GM18517 (cell line): ENCODE measurements around the gene SLC15A1.
"Not testable (repeated sequence)": the region's sequence is repeated elsewhere in the genome, so short reads cannot be mapped to it uniquely, and the experiment has no call there.

Source experiments
- ATAC-seq: cut with Tn5 transposase; IDR thresholded peaks from one replicate; pipeline ENCODE4 v1.9.1; 2021; ENCODE audit warnings: mild to moderate bottlenecking, moderate library complexity; ENCODE audit not compliant: unreplicated experiment

SLC15A1 gene

DNA sequence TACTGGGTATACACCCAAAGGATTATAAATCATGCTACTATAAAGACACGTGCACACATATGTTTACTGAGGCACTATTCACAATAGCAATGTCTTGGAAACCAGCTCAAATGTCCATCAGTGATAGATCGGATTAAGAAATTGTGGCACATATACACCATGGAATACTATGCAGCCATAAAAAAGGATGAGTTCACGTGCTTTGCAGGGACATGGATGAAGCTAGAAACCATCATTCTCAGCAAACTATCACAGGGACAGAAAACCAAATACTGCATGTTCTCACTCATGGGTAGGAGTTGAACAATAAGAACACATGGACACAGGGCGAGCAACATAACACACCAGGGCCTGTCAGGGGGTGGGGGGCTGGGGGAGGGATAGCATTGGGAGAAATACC lies 2.0 kb upstream of the SLC15A1 start:
- ATAC-seq = not testable (repeated sequence)

DNA sequence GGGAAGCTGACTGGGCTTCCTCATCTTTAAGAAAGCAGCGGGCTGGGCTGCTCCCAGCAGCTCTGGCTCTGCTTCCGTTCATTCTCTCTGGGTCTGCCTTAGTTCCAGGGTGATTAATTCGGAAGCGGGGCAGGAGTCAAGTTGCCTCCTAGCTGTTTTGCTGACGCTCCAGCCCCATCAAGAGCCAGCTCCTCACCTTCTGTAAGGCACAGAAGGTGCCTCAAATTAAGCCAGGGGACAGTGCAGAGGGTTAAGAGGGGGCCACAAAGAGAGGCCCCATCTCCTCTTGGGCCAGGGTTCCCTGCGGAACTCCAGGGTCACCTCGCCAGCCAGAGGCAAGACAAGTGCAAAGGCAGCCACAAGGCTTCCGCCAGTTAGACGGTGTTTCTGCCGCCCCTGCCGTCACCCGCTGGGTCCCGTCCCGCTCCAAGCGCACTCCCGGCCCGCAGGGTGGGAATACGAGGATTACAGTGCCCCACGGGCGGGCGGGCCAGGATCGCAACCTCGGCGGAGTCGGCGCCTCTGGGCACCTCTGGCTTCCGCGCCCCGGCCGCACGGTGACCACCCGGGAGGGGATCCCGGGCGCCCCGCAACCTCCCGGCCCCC lies 508 bp downstream of the SLC15A1 start:
- no peak for ATAC-seq

DNA sequence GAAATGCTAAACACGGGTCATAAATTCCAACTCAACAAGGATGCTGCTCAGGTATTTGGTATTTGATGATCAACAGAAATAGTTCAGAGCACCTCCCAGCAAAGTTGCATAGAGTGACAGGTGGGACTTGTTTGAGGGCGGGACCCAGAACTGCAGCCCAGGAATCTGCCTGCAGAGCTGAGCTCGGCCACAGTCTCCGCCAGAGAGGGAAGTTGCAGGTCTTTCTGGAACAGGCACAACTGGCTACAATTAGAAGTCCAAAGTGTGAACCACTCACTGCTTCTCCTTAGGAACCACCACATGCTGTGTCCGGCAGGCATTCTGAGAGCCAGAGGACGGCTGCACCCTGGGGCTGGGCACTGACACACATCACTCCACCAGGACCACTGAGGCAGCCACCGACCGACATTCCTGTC lies 1.1 kb downstream of the SLC15A1 start:
- no peak for ATAC-seq

DNA sequence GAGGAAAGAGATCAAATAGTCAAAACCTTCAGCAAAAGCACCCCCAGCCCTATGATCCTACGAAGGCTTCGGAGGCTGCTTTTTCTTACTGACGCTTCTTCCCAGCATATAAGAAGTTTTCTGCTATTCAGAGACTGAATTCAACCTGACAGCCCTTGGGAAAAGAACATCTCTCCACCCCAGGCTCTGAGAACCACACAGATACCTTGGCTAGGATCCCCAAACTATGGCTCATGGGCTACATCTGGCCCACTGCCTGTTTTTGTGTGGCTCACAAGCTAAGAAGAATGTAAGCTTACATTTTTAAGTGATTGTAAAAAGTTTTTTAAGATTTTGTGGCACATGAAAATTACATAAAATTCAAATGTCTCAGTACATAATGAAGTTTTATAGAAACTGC lies 3.0 kb downstream of the SLC15A1 start:
- ATAC-seq = no peak

DNA sequence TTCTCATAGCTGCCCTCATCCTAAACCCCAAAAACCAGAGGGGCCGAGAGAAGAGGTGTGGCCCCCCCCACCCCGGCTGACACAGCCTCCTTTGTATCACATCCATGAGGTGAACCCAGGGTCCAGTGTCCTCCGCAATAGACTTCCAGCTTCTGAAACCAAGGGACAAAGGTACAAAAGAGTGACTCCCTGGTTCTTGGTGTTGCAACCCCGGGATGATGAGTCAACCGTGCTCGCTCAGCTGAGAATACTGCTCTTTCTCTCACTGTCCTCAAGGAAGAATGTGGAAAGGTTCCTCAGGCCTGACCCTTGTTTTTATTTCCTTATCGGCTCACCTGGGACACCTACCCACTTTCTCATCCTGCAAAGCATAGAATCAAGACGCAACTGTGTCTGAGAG lies 5.5 kb downstream of the SLC15A1 start:
- ATAC-seq = no peak

DNA sequence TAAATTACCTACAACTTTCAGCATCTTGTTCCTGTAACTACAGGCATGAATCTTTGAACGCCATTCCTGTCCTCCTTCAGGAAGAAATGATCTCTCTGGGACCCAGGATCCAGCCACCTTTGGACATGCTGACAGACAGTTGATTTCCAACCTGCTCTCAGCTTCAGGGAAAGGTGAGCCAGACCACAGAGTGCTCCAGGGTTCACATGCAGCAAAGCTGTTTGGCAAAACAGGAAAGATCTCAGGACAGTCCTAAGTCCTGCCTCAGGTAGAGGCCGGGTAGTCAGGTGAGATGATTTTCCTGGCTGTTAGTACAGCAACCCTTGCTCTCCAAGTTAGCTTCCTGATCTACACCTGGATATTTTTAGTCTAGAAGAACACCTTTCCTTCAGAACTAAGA lies 9.1 kb downstream of the SLC15A1 start:
- ATAC-seq = no peak

DNA sequence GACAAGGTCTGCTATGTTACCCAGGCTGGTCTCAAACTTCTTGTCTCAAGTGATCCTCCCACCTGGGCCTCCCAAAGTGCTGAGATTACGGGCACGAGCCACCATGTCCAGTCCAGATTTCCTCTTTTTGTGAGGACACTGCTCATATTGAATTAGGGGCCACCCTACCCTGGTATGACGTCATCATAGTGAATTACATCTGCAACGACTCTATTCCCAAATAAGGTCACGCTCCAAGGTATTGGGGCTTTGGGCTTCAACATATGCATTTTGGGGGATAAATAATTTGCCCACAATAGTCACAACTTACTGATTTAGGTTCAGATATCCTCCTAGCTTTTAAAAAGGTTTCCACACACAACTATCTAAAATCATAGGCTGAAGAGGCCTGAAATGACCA lies 9.5 kb downstream of the SLC15A1 start:
- ATAC-seq = no peak

DNA sequence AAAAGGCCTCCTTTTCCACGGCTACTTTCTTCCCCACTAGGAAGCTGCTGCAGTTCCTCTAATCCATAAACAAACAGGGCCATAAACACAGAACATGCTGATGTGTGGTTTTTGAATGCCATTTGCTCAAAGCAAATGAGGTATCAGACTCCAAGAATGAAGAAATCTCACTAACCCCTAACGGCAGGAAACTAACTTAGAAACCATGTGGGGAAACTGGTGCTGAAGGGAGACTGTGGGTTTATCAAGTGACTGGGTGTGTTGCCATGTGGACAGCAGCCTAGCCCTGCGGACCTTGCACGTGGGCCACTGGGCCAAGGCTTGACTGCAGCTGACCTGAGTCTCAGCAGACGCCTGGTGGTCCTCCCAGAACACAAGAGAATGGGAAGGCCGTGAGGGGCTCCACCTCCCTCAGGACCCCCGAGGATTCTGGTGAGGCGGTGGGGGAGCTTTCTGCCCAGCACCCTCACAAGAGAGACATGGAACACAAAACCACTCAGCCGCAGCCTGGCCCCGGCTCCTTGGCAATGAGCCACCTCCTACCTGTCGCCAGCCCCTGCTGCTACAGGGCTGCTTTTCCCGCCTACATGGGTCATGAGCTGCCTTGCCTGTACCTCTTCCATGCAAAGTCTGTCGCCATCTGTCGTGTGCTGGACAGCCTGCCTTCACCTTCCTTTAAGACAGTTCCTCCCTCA lies 10.6 kb downstream of the SLC15A1 start:
- no peak for ATAC-seq

DNA sequence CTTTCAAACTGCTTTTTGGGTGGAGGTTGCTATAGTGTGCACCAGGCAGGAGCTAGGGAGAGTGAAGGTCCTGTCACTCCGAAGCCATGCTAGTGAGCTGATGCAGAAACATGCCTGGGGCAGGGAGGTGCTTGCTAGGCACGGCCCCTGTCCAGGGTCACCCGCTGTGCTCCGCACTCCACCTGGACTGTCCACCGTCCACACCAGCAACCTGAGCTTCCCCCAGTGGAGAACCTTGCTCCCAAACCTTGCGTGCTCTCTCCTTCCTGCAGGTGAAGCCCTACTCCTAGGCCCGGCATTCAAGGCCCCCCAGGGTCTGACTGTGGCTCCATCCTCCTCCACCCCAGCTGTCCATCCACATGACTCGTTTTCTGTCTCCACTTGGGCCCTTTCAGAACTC lies 12.3 kb downstream of the SLC15A1 start:
- ATAC-seq = no peak

DNA sequence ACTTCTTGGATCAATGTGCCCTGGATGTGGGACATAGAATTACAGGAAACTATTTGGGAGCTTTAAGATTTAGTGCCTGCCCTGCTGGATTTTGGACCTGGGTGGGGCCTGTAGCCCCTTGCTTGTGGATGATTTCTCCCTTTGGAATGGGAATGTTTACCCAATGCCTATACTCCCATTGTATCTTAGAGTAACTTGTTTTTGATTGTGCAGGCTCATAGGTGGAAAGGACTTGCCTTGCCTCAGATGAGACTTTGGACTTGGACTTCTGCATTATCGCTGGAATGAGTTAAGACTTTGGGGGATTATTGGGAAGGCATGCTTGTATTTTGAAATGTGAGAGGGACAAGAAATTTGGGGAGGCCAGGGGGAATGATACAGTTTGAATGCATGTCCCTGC lies 13.5 kb downstream of the SLC15A1 start:
- no peak for ATAC-seq

DNA sequence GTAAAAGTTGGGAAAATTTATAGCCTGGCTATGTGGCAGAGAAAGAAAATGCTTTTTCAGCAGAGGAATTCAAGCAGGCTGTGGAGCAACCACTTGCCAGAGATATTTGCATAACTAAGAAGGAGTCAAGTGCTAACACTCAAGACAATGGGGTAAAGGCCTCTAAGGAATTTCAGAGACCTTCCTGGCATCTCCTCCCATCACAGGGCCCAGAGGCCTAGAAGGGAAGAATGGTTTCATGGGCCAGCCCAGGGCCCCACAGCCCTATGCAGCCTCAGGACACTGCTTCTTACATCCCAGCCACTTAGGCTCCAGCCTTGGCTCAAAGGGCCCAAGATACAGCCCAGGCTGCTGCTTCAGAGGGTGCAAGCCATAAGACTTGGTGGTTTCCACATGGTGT lies 14.3 kb downstream of the SLC15A1 start:
- no peak for ATAC-seq

DNA sequence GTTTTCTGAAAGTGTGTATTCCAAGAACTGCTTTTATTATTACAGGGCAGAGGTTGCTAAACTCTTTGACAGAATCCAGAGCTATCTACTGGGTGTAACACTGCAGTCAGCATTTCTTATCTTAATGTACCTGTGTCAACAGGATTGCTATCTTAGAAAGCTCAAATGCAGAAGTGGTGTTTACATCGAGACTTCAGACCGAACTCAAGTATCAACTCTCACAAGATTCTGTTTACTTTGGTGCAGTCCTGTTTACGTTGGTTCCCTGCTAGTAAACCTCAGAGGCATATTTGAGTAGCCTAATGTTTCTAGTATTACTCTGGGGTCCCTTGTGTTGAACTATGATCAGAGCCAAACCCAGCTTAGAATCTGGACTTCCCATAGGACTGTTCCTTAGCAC lies 20.5 kb downstream of the SLC15A1 start:
- ATAC-seq = no peak

DNA sequence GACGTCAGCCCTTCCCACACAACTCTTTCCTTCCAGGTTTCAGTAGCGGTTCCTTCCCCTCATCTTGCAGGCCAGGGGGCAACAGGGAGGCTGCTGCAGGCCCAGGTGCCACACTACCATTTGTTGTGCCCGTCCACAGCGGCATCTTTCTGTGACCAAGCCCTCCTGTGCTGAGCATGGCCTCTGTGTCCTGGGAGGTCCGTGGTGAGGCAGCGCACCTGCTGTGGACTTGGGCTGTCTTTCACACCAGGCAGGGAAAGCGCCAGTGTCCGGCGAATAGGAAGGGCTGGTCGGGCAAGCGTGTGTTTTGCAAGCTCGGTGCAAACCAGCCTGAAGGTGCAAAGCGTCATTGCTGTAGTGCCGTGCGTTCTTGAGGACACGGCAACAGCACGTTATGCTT lies 21.4 kb downstream of the SLC15A1 start:
- no peak for ATAC-seq

DNA sequence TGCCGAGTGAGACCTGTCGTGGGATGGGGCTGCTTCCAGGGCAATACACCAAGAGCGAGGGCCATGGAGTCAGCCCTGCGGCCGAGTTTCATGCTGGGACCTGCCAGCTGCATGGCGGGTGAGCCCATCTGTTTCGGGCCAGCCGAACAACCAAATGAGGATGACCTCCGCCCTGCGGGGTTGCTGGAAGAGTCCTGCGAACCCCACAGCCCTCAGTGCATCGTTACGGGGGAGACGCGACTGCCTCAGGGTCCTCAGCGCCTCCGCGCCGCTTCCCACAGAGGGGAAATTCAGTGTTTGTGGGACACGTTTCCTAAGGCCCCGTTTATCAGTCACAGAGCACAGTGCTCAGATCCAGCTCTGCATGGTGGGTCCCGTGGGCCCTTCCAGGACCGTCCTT lies 22.0 kb downstream of the SLC15A1 start:
- ATAC-seq = no peak

DNA sequence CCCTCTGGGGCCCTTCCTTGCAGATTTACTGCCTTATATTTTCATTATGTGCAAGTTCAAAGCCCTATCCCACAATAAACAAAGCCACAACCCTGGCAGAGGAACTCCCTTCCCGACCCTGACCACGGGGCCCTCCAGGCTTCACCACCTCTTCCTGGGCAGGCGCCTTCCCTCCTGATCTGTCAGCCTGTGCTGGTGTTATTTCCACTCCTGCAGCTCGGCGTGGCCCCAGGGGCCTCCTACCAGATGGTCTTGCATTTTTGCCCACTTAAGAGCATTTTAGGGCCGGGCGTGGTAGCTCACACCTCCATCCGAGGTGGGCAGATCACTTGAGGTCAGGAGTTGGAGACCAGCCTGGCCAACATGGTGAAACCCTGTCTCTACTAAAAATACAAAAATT lies 22.8 kb downstream of the SLC15A1 start:
- ATAC-seq = no peak

DNA sequence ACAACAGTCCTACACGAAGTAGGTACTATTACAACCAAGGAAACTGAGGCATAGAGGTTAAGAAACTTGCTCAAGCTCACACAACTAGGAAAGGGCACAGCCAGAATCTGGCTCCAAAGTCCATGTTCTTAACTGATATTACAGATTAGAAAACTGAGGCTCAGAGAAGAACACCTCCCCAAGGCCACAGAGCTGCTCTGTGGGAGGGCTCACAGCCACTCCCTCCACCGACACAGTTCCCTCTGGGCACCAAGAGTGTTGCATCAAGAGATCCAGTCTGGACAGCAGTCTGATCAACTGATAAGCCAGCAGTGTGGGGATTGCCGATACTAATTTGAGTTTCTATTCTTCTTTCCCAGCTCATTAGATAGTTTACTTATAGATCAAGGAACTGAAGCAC lies 29.5 kb downstream of the SLC15A1 start:
- no peak for ATAC-seq

DNA sequence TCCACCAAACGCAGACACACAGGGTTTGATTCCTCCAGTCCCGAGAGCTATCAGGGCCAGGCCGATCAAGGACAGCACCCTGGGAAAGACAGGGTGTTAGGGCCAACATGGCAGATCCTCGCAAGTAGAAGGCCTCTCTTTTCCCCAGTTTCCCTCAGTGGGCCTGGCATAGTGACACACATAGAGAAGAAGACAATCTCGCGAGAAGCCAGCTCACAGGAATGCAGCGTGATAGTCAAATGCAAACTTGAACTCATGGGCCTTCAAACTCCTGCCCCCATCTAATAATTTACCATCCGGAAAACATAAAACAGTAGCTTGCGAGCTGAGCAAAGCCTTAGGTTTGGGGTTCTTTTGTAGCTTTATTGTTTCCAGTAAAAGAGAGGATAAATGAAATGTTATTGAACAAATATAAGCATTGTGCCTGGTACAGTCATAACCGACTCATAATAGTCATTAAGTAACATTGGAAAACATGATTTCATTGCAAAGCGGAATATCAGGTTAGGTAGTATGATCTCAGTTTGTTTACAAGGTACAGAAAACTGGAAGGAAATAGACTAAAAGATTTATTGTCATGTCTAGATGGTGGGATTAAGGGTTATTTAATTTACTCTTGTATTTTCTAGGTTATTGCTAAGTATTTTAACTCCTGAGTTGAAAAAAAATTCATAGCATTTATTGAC lies 30.5 kb downstream of the SLC15A1 start:
- ATAC-seq = no peak

DNA sequence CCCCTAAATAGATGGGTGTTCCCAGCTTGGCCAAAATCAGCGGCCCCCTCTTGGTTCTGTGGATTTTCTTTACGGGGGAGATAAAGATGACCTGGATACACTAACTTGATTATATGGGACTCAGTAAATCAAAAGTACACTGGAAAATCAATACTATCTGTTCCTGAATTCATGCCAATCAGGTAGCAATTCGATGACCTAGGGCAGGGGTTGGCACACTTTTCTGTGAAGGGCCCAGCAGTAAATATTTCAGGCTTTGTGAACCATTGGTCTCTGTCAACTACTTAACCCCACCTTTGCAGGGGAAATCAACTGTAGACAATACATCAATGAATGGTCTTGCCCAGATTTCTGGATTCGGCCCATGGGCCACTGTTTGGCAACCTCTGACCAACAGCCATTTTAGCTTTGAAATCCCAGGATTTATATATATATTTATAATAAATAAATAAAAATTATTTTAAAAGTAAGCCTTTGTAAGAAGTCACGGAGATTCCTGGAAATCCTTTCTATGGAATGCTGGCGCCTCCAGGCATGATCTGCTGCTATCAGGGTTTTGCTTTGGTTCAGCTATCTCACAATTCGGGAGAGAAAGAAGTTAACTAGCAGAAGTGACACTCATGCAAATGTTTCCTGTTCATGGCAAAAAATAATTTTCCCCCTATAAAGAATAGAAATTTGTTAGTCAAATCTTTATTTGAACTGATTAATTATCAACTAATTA lies 32.8 kb downstream of the SLC15A1 start:
- no peak for ATAC-seq

DNA sequence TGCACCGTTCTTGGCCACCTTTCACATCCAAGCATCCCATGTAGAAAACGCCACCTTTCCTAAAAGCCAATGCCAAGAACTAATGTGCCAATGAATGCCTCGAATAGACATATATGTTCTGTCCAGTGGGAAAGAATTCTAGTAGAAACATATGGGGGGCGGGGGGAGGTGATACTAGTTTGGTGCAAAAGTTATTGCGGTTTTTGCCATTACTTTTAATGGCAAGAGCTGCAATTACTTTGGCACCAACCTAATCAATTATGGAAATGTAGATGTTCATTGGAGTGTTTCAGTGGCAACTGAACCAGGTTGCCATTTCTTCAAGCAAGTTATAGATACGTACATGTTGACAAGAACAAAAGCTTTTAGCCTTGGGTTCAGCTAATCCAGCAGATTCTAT lies 34.6 kb downstream of the SLC15A1 start:
- ATAC-seq = no peak

DNA sequence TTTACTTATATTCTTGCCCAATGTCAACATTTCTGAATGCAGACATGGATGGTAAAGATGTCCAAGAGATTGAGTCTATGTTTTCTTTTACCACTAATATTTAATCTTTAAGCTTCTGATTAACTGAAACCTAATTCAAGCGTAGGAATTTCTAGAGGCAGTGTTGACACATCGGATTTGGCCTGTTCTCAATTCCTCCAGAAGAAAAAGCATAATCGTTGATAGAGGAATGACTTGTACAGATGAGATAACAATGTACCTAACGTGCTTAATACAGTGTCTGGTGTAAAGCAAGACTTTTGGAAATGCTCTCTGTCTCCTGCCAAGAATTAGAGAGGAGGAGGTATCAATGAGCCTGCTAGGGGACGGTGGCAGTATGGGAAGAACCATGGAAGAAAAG lies 35.2 kb downstream of the SLC15A1 start:
- no peak for ATAC-seq

DNA sequence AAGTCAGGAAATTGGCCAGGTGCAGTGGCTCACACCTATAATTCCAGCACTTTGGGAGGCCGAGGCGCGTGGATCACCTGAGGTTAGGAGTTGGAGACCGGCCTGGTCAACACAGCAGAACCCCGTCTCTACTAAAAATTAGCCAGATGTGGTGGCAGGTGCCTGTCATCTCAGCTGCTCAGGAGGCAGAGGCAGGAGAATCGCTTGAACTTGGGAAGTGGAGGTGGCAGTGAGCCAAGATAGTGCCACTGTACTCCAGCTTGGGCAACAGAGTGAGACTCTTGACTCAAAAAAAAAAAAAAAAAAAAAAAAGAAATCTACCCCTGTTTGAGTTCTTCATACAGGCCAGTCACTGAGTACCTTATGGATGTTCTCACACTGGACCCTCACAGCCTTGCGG lies 42.0 kb downstream of the SLC15A1 start:
- ATAC-seq = no peak
